Heart left ventricle (tissue), 13 donors: ENCODE results near the gene TMEM135.

Experiments used
- CTCF ChIP-seq, 12 donors: fragments of 200-600 bp; sonication (generic) in 4 of 12; IDR thresholded peaks; one replicate each; pipeline versions ENCODE4 v1.5.0 to v1.8.0; 2018 to 2022; ENCODE audit warnings: antibody characterized with exemption in 12 of 12, mild to moderate bottlenecking in 5 of 12
- POLR2A ChIP-seq, 2 donors: fragments of 450-650 bp; IDR thresholded peaks; one replicate each; pipeline ENCODE4 v1.6.1; 2017; ENCODE audit warnings: antibody characterized with exemption in 2 of 2, mild to moderate bottlenecking in 2 of 2, moderate library complexity in 2 of 2
- donor health status: ischemic (EF 13 %, LVEDD 7.1; RV severe dilation, severe dysfunction).
- donor health status: DM: no; HTN: yes; CAD: no.
- donor health status: DM: no; HTN: no; CAD: no.
- donor health status: ischemic (EF 25% LVEDD 6.9; RV normal size, moderate dysfunction).
- donor health status: ischemic (EF 25% LVEDD 5.7; RV mildly dilated, moderate dysfunction).
- donor health status: ischemic (EF 35%, LVEDD 5.7; RV mildly dilated, moderate dysfunction).
- donor health status: nonischemic (EF 11% LVEDD 7.7; RV severe dilation, severe dysfunction).
- donor health status: DM: yes; HTN: yes; CAD: no.
- donor health status: PGD.
- donor health status: ischemic (EF 29% LVEDD 5.4; RV normal size, mild dysfunction).
- donor health status: nonischemic (EF 23%, LVEDD 6.1; RV moderate dilation, normal function).

GRCh38 chr11:87012089-87012488, 25.6 kb upstream of the TMEM135 start:
- TF ChIP-seq CTCF (IDR thresholded peaks at IDR 0.05) (no peak), POLR2A (IDR thresholded peaks at IDR 0.05) (no peak)
